Activated T-helper 1 cell treated with anti-CD3 and anti-CD28 coated beads, Interleukin-12 subunit alpha, Interleukin-12 subunit beta, Interleukin-2, Interleukin-4 antibody, amounts not matched to agents 30 ng/mL and 10 ng/mL and 1 ng/mL, durations not matched to agents 14 hours and 24 hours and 36 hours (primary cell): ENCODE results near the gene MS4A10. TPM values are rescaled to one million over a fixed set of nuclear protein-coding genes. Genes with fewer than 3 reads are reported as not detected.
"Not testable (repeated sequence)": the region's sequence is repeated elsewhere in the genome, so short reads cannot be mapped to it uniquely, and the experiment has no call there.

Experiments
- DNase-seq: peaks from one replicate; pipeline ENCODE4 v3.0.0; 2021; ENCODE audit warnings: low spot score
- H3K27ac Mint-ChIP-seq: one replicate; pipeline ENCODE4 v1.8.0; 2021; ENCODE audit warnings: mild to moderate bottlenecking, mixed read lengths
- H3K27me3 Mint-ChIP-seq: one replicate; pipeline ENCODE4 v1.8.0; 2022; ENCODE audit warnings: mild to moderate bottlenecking, moderate library complexity, mixed read lengths; ENCODE audit not compliant: insufficient read depth
- H3K36me3 Mint-ChIP-seq: one replicate; pipeline ENCODE4 v1.8.0; 2021; ENCODE audit warnings: low read depth, mixed read lengths
- H3K4me1 Mint-ChIP-seq: one replicate; pipeline ENCODE4 v1.8.0; 2021; ENCODE audit warnings: low read depth, mixed read lengths
- H3K4me3 Mint-ChIP-seq: one replicate; pipeline ENCODE4 v1.8.0; 2021; ENCODE audit warnings: mild to moderate bottlenecking, moderate library complexity, mixed read lengths
- H3K9me3 Mint-ChIP-seq: one replicate; pipeline ENCODE4 v1.8.0; 2021; ENCODE audit warnings: mixed read lengths
- intact Hi-C: fragments of 100-400 bp; cut with micrococcal nuclease; formaldehyde crosslinking; loops from one replicate; pipeline ENCODE4 v1.15.1; 2024
- total RNA-seq: library from RNA; stranded (reverse); gene quantifications from 2 replicates; pipeline ENCODE4 v1.2.3, GENCODE V29; 2022

MS4A10 gene
- total RNA-seq, 1 donor from 2014 or later: not detected

GRCh38 chr11:60757231-60757800 lies 27.8 kb upstream of the MS4A10 start:
- Mint-ChIP-seq H3K9me3 (no peaks in the 10 kb centered on the region), H3K36me3 (no peaks in the 10 kb centered on the region)

GRCh38 chr11:60758671-60759070 lies 26.5 kb upstream of the MS4A10 start:
- peaks cover 26% of the 10 kb centered on the region for H3K27me3 Mint-ChIP-seq
- H3K36me3 Mint-ChIP-seq, DNase-seq, H3K27ac Mint-ChIP-seq, H3K4me1 Mint-ChIP-seq, H3K9me3 Mint-ChIP-seq, H3K4me3 Mint-ChIP-seq, intact Hi-C loops: not testable (repeated sequence)

More at GRCh38 chr11:60757231-60757800, 27.8 kb upstream of the MS4A10 start:
- intact Hi-C loops: no loop called here
- H3K4me1 Mint-ChIP-seq: no peaks in the 10 kb centered on the region
- H3K27ac Mint-ChIP-seq: no peak overlapping the region
- no peak for DNase-seq
- H3K27me3 Mint-ChIP-seq: peaks cover 29% of the 10 kb centered on the region
- H3K4me3 Mint-ChIP-seq: no peak overlapping the region

- H3K36me3 Mint-ChIP-seq, H3K27ac Mint-ChIP-seq, H3K9me3 Mint-ChIP-seq, intact Hi-C loops, H3K4me1 Mint-ChIP-seq, DNase-seq, H3K4me3 Mint-ChIP-seq: not testable (repeated sequence)
- peaks cover 26% of the 10 kb centered on the region for H3K27me3 Mint-ChIP-seq
These were observed 25.5 kb upstream of the MS4A10 start for GRCh38 chr11:60759438-60760225.

- Mint-ChIP-seq H3K27ac (no peak overlapping the region), H3K9me3 (no peaks in the 10 kb centered on the region), H3K27me3 (peaks cover 26% of the 10 kb centered on the region), H3K36me3 (no peaks in the 10 kb centered on the region), H3K4me1 (peaks cover 7% of the 10 kb centered on the region), H3K4me3 (no peak overlapping the region)
- no peak for DNase-seq
- intact Hi-C loops: no loop called here
These were observed 23.5 kb upstream of the MS4A10 start for GRCh38 chr11:60761436-60762190.

- no peak overlapping the region for H3K4me3 Mint-ChIP-seq
- no peaks in the 10 kb centered on the region for H3K9me3 Mint-ChIP-seq
- H3K4me1 Mint-ChIP-seq: peaks cover 7% of the 10 kb centered on the region
- H3K27ac Mint-ChIP-seq: no peak overlapping the region
- DNase-seq: no peak
- H3K36me3 Mint-ChIP-seq: no peaks in the 10 kb centered on the region
- intact Hi-C loops: no loop called here
- H3K27me3 Mint-ChIP-seq: peaks cover 26% of the 10 kb centered on the region
These were observed 22.1 kb upstream of the MS4A10 start for GRCh38 chr11:60762851-60763691.

- no peak overlapping the region for H3K27ac Mint-ChIP-seq
- no peaks in the 10 kb centered on the region for H3K36me3 Mint-ChIP-seq
- peaks cover 7% of the 10 kb centered on the region for H3K4me1 Mint-ChIP-seq
- intact Hi-C loops: no loop called here
- DNase-seq: no peak
- H3K4me3 Mint-ChIP-seq: no peak overlapping the region
- peaks cover 26% of the 10 kb centered on the region for H3K27me3 Mint-ChIP-seq
- no peaks in the 10 kb centered on the region for H3K9me3 Mint-ChIP-seq
These were observed 21.3 kb upstream of the MS4A10 start for GRCh38 chr11:60763692-60764369.

GRCh38 chr11:60764879-60765278 lies 20.3 kb upstream of the MS4A10 start:
- Mint-ChIP-seq H3K36me3 (no peaks in the 10 kb centered on the region), H3K9me3 (no peaks in the 10 kb centered on the region), H3K4me1 (peaks cover 7% of the 10 kb centered on the region), H3K27me3 (peaks cover 15% of the 10 kb centered on the region), H3K4me3 (no peak overlapping the region), H3K27ac (no peak overlapping the region)
- intact Hi-C loops: no loop called here
- DNase-seq: no peak

- Mint-ChIP-seq H3K27ac (no peak overlapping the region), H3K4me1 (peaks cover 7% of the 10 kb centered on the region)
These were observed 19.8 kb upstream of the MS4A10 start for GRCh38 chr11:60765355-60765754.

GRCh38 chr11:60766547-60766946 lies 18.6 kb upstream of the MS4A10 start:
- no peak overlapping the region for H3K4me3 Mint-ChIP-seq
- intact Hi-C loops: no loop called here

More at GRCh38 chr11:60765355-60765754, 19.8 kb upstream of the MS4A10 start:
- Mint-ChIP-seq H3K27me3 (peaks cover 10% of the 10 kb centered on the region), H3K36me3 (no peaks in the 10 kb centered on the region), H3K4me3 (no peak overlapping the region), H3K9me3 (no peaks in the 10 kb centered on the region)
- intact Hi-C loops: no loop called here
- DNase-seq: no peak

GRCh38 chr11:60767388-60767811 lies 17.7 kb upstream of the MS4A10 start:
- no peaks in the 10 kb centered on the region for H3K36me3 Mint-ChIP-seq
- H3K9me3 Mint-ChIP-seq: no peaks in the 10 kb centered on the region
- H3K4me3 Mint-ChIP-seq: no peak overlapping the region
- DNase-seq: no peak
- no peak overlapping the region for H3K27ac Mint-ChIP-seq
- peaks cover 7% of the 10 kb centered on the region for H3K4me1 Mint-ChIP-seq
- no peaks in the 10 kb centered on the region for H3K27me3 Mint-ChIP-seq
- intact Hi-C loops: no loop called here

More at GRCh38 chr11:60766547-60766946, 18.6 kb upstream of the MS4A10 start:
- Mint-ChIP-seq H3K27me3 (peaks cover 3% of the 10 kb centered on the region), H3K27ac (no peak overlapping the region), H3K9me3 (no peaks in the 10 kb centered on the region), H3K4me1 (peaks cover 7% of the 10 kb centered on the region), H3K36me3 (no peaks in the 10 kb centered on the region)
- DNase-seq: no peak

- no peaks in the 10 kb centered on the region for H3K27me3 Mint-ChIP-seq
- DNase-seq: no peak
- no peaks in the 10 kb centered on the region for H3K9me3 Mint-ChIP-seq
- peaks cover 7% of the 10 kb centered on the region for H3K4me1 Mint-ChIP-seq
- no peaks in the 10 kb centered on the region for H3K36me3 Mint-ChIP-seq
- intact Hi-C loops: no loop called here
- no peak overlapping the region for H3K4me3 Mint-ChIP-seq
- H3K27ac Mint-ChIP-seq: no peak overlapping the region
These were observed 16.9 kb upstream of the MS4A10 start for GRCh38 chr11:60768202-60768601.

GRCh38 chr11:60769273-60769672 lies 15.9 kb upstream of the MS4A10 start:
- intact Hi-C loops: no loop called here
- H3K4me1 Mint-ChIP-seq: peaks cover 2% of the 10 kb centered on the region

More at GRCh38 chr11:60769273-60769672, 15.9 kb upstream of the MS4A10 start:
- no peaks in the 10 kb centered on the region for H3K36me3 Mint-ChIP-seq
- H3K27ac Mint-ChIP-seq: no peak overlapping the region
- H3K4me3 Mint-ChIP-seq: no peak overlapping the region
- no peaks in the 10 kb centered on the region for H3K9me3 Mint-ChIP-seq
- no peak for DNase-seq
- peaks cover under 1% of the 10 kb centered on the region for H3K27me3 Mint-ChIP-seq
